Hepatic stellate cell (primary cell): ENCODE data around the gene IL1A.
A peak's percentile ranks its signal among the peaks of the same experiment; 100 is the strongest.

ENCODE experiments used
- DNase-seq: peaks from one replicate; pipeline ENCODE4 v3.0.0; 2011; ENCODE audit warnings: low spot score

IL1A gene

GRCh38 chr2:112818094-112818902 is 34.0 kb upstream of the IL1A start:
- DNase-seq = no peak

- DNase-seq = no peak
Observed at GRCh38 chr2:112817082-112817689, 32.9 kb upstream of the IL1A start.

- DNase-seq = no peak
Observed at GRCh38 chr2:112814278-112814677, 30.0 kb upstream of the IL1A start.

- DNase-seq = no peak
Observed at GRCh38 chr2:112813280-112813966, 29.1 kb upstream of the IL1A start.

GRCh38 chr2:112812318-112813267 is 28.3 kb upstream of the IL1A start:
- DNase-seq = peak; percentile 36

GRCh38 chr2:112811841-112812306 is 27.6 kb upstream of the IL1A start:
- peak; percentile 64 for DNase-seq

- DNase-seq = no peak
Observed at GRCh38 chr2:112811276-112811831, 27.1 kb upstream of the IL1A start.

- no peak for DNase-seq
Observed at GRCh38 chr2:112809112-112809511, 24.8 kb upstream of the IL1A start.

- DNase-seq = no peak
Observed at GRCh38 chr2:112807233-112807807, 23.0 kb upstream of the IL1A start.

- no peak for DNase-seq
Observed at GRCh38 chr2:112805542-112805941, 21.2 kb upstream of the IL1A start.

GRCh38 chr2:112803691-112804521 is 19.6 kb upstream of the IL1A start:
- peak; percentile 79 for DNase-seq

- DNase-seq = no peak
Observed at GRCh38 chr2:112800881-112801583, 16.7 kb upstream of the IL1A start.

GRCh38 chr2:112798979-112799975 is 15.0 kb upstream of the IL1A start:
- DNase-seq = no peak

- DNase-seq = no peak
Observed at GRCh38 chr2:112796486-112796885, 12.2 kb upstream of the IL1A start.

GRCh38 chr2:112795774-112796173 is 11.5 kb upstream of the IL1A start:
- DNase-seq = no peak

- DNase-seq = no peak
Observed at GRCh38 chr2:112794841-112795240, 10.5 kb upstream of the IL1A start.

- peak; percentile 38 for DNase-seq
Observed at GRCh38 chr2:112794131-112794733, 9.9 kb upstream of the IL1A start.

- no peak for DNase-seq
Observed at GRCh38 chr2:112793449-112793978, 9.2 kb upstream of the IL1A start.
